Measurements from ENCODE around the gene PSMG4.

- TF ChIP-seq POLR2AphosphoS5 (IDR thresholded peaks at IDR 0.05; ENCODE audit: low read depth, low read length) (no peak), FOXP2 (optimal IDR thresholded peaks at IDR 0.05; ENCODE audit: borderline replicate concordance, extremely low read depth, extremely low read length, insufficient read depth) (no peak), SIN3A (IDR thresholded peaks at IDR 0.05; ENCODE audit: borderline replicate concordance, insufficient read depth, low read length) (no peak), TAF1 (IDR thresholded peaks at IDR 0.05; ENCODE audit: borderline replicate concordance, insufficient read depth, low read length) (no peak)
- TF ChIP-seq, protein P1, sequence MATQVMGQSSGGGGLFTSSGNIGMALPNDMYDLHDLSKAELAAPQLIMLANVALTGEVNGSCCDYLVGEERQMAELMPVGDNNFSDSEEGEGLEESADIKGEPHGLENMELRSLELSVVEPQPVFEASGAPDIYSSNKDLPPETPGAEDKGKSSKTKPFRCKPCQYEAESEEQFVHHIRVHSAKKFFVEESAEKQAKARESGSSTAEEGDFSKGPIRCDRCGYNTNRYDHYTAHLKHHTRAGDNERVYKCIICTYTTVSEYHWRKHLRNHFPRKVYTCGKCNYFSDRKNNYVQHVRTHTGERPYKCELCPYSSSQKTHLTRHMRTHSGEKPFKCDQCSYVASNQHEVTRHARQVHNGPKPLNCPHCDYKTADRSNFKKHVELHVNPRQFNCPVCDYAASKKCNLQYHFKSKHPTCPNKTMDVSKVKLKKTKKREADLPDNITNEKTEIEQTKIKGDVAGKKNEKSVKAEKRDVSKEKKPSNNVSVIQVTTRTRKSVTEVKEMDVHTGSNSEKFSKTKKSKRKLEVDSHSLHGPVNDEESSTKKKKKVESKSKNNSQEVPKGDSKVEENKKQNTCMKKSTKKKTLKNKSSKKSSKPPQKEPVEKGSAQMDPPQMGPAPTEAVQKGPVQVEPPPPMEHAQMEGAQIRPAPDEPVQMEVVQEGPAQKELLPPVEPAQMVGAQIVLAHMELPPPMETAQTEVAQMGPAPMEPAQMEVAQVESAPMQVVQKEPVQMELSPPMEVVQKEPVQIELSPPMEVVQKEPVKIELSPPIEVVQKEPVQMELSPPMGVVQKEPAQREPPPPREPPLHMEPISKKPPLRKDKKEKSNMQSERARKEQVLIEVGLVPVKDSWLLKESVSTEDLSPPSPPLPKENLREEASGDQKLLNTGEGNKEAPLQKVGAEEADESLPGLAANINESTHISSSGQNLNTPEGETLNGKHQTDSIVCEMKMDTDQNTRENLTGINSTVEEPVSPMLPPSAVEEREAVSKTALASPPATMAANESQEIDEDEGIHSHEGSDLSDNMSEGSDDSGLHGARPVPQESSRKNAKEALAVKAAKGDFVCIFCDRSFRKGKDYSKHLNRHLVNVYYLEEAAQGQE (IDR thresholded peaks at IDR 0.05; ENCODE audit: insufficient read depth in 1 of 2, low read depth in 2 of 2, low read length in 2 of 2), result no peak
These were observed 16.0 kb upstream of the PSMG4 start for GRCh38 chr6:3242768-3243167.

Measured in PFSK-1 (cell line).